GM13976 (cell line): Measurements from ENCODE around the gene CCDC85A.

ENCODE experiments used
- DNase-seq: peaks from one replicate; pipeline ENCODE4 v3.0.0; 2012; ENCODE audit warnings: low spot score
- CTCF ChIP-seq: IDR thresholded peaks from 2 replicates; pipeline ENCODE4 v1.5.1; 2012; ENCODE audit warnings: borderline replicate concordance, mild to moderate bottlenecking; ENCODE audit not compliant: insufficient read depth; ENCODE audit errors: extremely low read depth, missing control alignments, control extremely low read depth
- in situ Hi-C: fragments of 300-500 bp; cut with MboI; formaldehyde crosslinking; loops from one replicate; pipeline ENCODE4 v1.12.0; 2022; ENCODE audit warnings: low sequenced_read_pairs, mixed read lengths, inconsistent platforms; ENCODE audit not compliant: unreplicated experiment

Gene CCDC85A

GRCh38 chr2:56244506-56244905 is 60.7 kb downstream of the CCDC85A start:
- no peak for TF ChIP-seq CTCF
- in situ Hi-C loops: no loop called here
- no peak for DNase-seq

GRCh38 chr2:56244911-56245530 is 61.2 kb downstream of the CCDC85A start:
- no peak for DNase-seq
- in situ Hi-C loops: no loop called here
- no peak for TF ChIP-seq CTCF

GRCh38 chr2:56248965-56249742 is 65.4 kb downstream of the CCDC85A start:
- no peak for DNase-seq
- in situ Hi-C loops: no loop called here
- TF ChIP-seq CTCF: no peak

- no peak for DNase-seq
- TF ChIP-seq CTCF: no peak
- in situ Hi-C loops: no loop called here
Measured at GRCh38 chr2:56250153-56250729, 66.5 kb downstream of the CCDC85A start.

- DNase-seq: no peak
- in situ Hi-C loops: no loop called here
- TF ChIP-seq CTCF: no peak
Measured at GRCh38 chr2:56260415-56260814, 76.6 kb downstream of the CCDC85A start.

- DNase-seq: no peak
- in situ Hi-C loops: no loop called here
- no peak for TF ChIP-seq CTCF
Measured at GRCh38 chr2:56262241-56262640, 78.5 kb downstream of the CCDC85A start.
